ENCODE data around the gene DHRS1. TPM values are rescaled to one million over a fixed set of nuclear protein-coding genes. Genes with fewer than 3 reads are reported as not detected.
A peak's percentile ranks its signal among the peaks of the same experiment; 100 is the strongest.

The DHRS1 gene
- total and polyA plus RNA-seq, 9 of the 15 experiments (the other 6 are each of a cell fraction or from before 2014, with no cell fraction given), result 7.3 to 33.6 (median 13.3) TPM

GRCh38 chr14:24255931-24256711 is 43.5 kb downstream of the DHRS1 start (continued):
- no peak for TF ChIP-seq PRDM10 (IDR thresholded peaks at IDR 0.05; ENCODE audit: partially characterized antibody)
- TF ChIP-seq ZNF507 (tag; conservative IDR thresholded peaks at IDR 0.05), result no peak
- no peak for TF ChIP-seq HSF4 (CRISPR knock-in tag; IDR thresholded peaks at IDR 0.05; ENCODE audit: borderline replicate concordance)
- no peak for TF ChIP-seq HCFC1 (IDR thresholded peaks at IDR 0.05; ENCODE audit: low read depth, low read length)
- TF ChIP-seq, protein P1, sequence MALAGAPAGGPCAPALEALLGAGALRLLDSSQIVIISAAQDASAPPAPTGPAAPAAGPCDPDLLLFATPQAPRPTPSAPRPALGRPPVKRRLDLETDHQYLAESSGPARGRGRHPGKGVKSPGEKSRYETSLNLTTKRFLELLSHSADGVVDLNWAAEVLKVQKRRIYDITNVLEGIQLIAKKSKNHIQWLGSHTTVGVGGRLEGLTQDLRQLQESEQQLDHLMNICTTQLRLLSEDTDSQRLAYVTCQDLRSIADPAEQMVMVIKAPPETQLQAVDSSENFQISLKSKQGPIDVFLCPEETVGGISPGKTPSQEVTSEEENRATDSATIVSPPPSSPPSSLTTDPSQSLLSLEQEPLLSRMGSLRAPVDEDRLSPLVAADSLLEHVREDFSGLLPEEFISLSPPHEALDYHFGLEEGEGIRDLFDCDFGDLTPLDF (CRISPR knock-in tag; IDR thresholded peaks at IDR 0.05), result no peak
- TF ChIP-seq SIN3A (IDR thresholded peaks at IDR 0.05; ENCODE audit: borderline replicate concordance in 2 of 2, control insufficient read depth in 1 of 2, low read depth in 2 of 2, low read length in 2 of 2), result no peak
- TF ChIP-seq HIVEP1 (CRISPR knock-in tag; IDR thresholded peaks at IDR 0.05), result no peak
- no peak for TF ChIP-seq RFX7 (CRISPR knock-in tag; IDR thresholded peaks at IDR 0.05)
- TF ChIP-seq, protein P2, sequence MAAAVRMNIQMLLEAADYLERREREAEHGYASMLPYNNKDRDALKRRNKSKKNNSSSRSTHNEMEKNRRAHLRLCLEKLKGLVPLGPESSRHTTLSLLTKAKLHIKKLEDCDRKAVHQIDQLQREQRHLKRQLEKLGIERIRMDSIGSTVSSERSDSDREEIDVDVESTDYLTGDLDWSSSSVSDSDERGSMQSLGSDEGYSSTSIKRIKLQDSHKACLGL (CRISPR knock-in tag; IDR thresholded peaks at IDR 0.05; ENCODE audit: borderline replicate concordance, poor library complexity, severe bottlenecking), result no peak
- TF ChIP-seq MXI1 (IDR thresholded peaks at IDR 0.05; ENCODE audit: low read depth, low read length), result no peak
- no peak for TF ChIP-seq STAG1 (CRISPR knock-in tag; IDR thresholded peaks at IDR 0.05; ENCODE audit: borderline replicate concordance)
- TF ChIP-seq YBX1 (IDR thresholded peaks at IDR 0.05), result no peak
- no peak for TF ChIP-seq BMI1 (IDR thresholded peaks at IDR 0.05; ENCODE audit: low read length)
- no peak for TF ChIP-seq MEF2D (tag; conservative IDR thresholded peaks at IDR 0.05; ENCODE audit: low read depth)
- TF ChIP-seq ZNF551 (CRISPR knock-in tag; IDR thresholded peaks at IDR 0.05), result no peak
- peak; percentile 79 for TF ChIP-seq TFAP4 (CRISPR knock-in tag; IDR thresholded peaks at IDR 0.05; ENCODE audit: borderline replicate concordance)
- TF ChIP-seq YY1 (IDR thresholded peaks at IDR 0.05; ENCODE audit: borderline replicate concordance in 1 of 3, control insufficient read depth in 1 of 3, extremely low read depth in 1 of 3, insufficient read depth in 3 of 3, insufficient read length in 1 of 3, insufficient replicate concordance in 2 of 3, low read depth in 1 of 3, low read length in 2 of 3), result peak in 1 of 3 experiments; percentile 40

Data from K562 (cell line).